ENCODE measurements around the gene NR1I2.

Gene NR1I2

GRCh38 chr3:119834754-119835370, 53.0 kb downstream of the NR1I2 start:
- no peaks in the 10 kb centered on the region for H3K27me3 ChIP-seq
- no peaks in the 10 kb centered on the region for H3K36me3 ChIP-seq
- TF ChIP-seq Cebpa-rat (IDR thresholded peaks at IDR 0.05), result no peak
- no peak overlapping the region for H3K4me3 ChIP-seq
- no peaks in the 10 kb centered on the region for H3K9me3 ChIP-seq
- no peaks in the 10 kb centered on the region for H4K20me1 ChIP-seq
- H3K4me2 ChIP-seq, result no peak overlapping the region
- H3K9ac ChIP-seq, result no peak overlapping the region
- no peaks in the 10 kb centered on the region for H3K4me1 ChIP-seq
- H3K27ac ChIP-seq, result no peak overlapping the region

GRCh38 chr3:119835556-119835955, 53.7 kb downstream of the NR1I2 start:
- no peaks in the 10 kb centered on the region for H3K4me1 ChIP-seq
- H3K27ac ChIP-seq, result no peak overlapping the region
- no peaks in the 10 kb centered on the region for H4K20me1 ChIP-seq
- H3K36me3 ChIP-seq, result no peaks in the 10 kb centered on the region
- H3K9ac ChIP-seq, result no peak overlapping the region
- no peak overlapping the region for H3K4me2 ChIP-seq
- no peaks in the 10 kb centered on the region for H3K27me3 ChIP-seq
- TF ChIP-seq Cebpa-rat (IDR thresholded peaks at IDR 0.05), result no peak
- H3K4me3 ChIP-seq, result no peak overlapping the region
- no peaks in the 10 kb centered on the region for H3K9me3 ChIP-seq

GRCh38 chr3:119841808-119842471, 60.0 kb downstream of the NR1I2 start:
- Histone ChIP-seq H3K4me1 (no peaks in the 10 kb centered on the region), H3K27me3 (no peaks in the 10 kb centered on the region), H3K4me2 (no peak overlapping the region), H4K20me1 (no peaks in the 10 kb centered on the region), H3K4me3 (no peak overlapping the region), H3K9ac (no peak overlapping the region), H3K9me3 (no peaks in the 10 kb centered on the region), H3K27ac (no peak overlapping the region), H3K36me3 (peaks cover 10% of the 10 kb centered on the region; the same call in 1 of the 2 replicates)
- no peak for TF ChIP-seq Cebpa-rat (IDR thresholded peaks at IDR 0.05)

GRCh38 chr3:119849126-119849525, 67.2 kb downstream of the NR1I2 start:
- Histone ChIP-seq H3K27ac (no peak overlapping the region), H3K9ac (no peak overlapping the region), H3K4me3 (no peak overlapping the region), H3K36me3 (no peaks in the 10 kb centered on the region), H3K4me2 (no peak overlapping the region), H3K4me1 (no peaks in the 10 kb centered on the region), H3K9me3 (no peaks in the 10 kb centered on the region), H4K20me1 (no peaks in the 10 kb centered on the region), H3K27me3 (no peaks in the 10 kb centered on the region)
- TF ChIP-seq Cebpa-rat (IDR thresholded peaks at IDR 0.05), result no peak

- Histone ChIP-seq H3K9me3 (peaks cover 21% of the 10 kb centered on the region), H3K4me1 (no peaks in the 10 kb centered on the region), H3K27me3 (no peaks in the 10 kb centered on the region), H3K27ac (no peak overlapping the region), H4K20me1 (no peaks in the 10 kb centered on the region), H3K36me3 (peaks cover 27% of the 10 kb centered on the region), H3K4me3 (no peak overlapping the region), H3K4me2 (no peak overlapping the region), H3K9ac (no peak overlapping the region)
- no peak for TF ChIP-seq Cebpa-rat (IDR thresholded peaks at IDR 0.05)
Observed at GRCh38 chr3:119856695-119857094, 74.8 kb downstream of the NR1I2 start.

GRCh38 chr3:119858957-119859356, 77.1 kb downstream of the NR1I2 start:
- no peaks in the 10 kb centered on the region for H4K20me1 ChIP-seq
- H3K9ac ChIP-seq, result no peak overlapping the region
- TF ChIP-seq Cebpa-rat (IDR thresholded peaks at IDR 0.05), result no peak
- H3K4me2 ChIP-seq, result no peak overlapping the region
- H3K36me3 ChIP-seq, result peaks cover 38% of the 10 kb centered on the region
- no peaks in the 10 kb centered on the region for H3K4me1 ChIP-seq
- no peaks in the 10 kb centered on the region for H3K27me3 ChIP-seq
- H3K27ac ChIP-seq, result no peak overlapping the region
- H3K4me3 ChIP-seq, result no peak overlapping the region
- peaks cover 21% of the 10 kb centered on the region for H3K9me3 ChIP-seq

- Histone ChIP-seq H3K27ac (no peak overlapping the region), H3K4me2 (no peak overlapping the region), H3K9me3 (peaks cover 21% of the 10 kb centered on the region), H4K20me1 (no peaks in the 10 kb centered on the region), H3K36me3 (peaks cover 38% of the 10 kb centered on the region), H3K4me1 (no peaks in the 10 kb centered on the region), H3K27me3 (no peaks in the 10 kb centered on the region), H3K9ac (no peak overlapping the region), H3K4me3 (no peak overlapping the region)
- no peak for TF ChIP-seq Cebpa-rat (IDR thresholded peaks at IDR 0.05)
Observed at GRCh38 chr3:119859728-119860127, 77.8 kb downstream of the NR1I2 start.

- Histone ChIP-seq H3K27ac (no peak overlapping the region), H3K4me3 (no peak overlapping the region), H3K36me3 (peaks cover 35% of the 10 kb centered on the region), H3K9ac (no peak overlapping the region), H3K4me2 (no peak overlapping the region), H3K27me3 (no peaks in the 10 kb centered on the region), H4K20me1 (no peaks in the 10 kb centered on the region), H3K9me3 (peaks cover 21% of the 10 kb centered on the region), H3K4me1 (no peaks in the 10 kb centered on the region)
- TF ChIP-seq Cebpa-rat (IDR thresholded peaks at IDR 0.05), result no peak
Observed at GRCh38 chr3:119861681-119862080, 79.8 kb downstream of the NR1I2 start.

- no peak overlapping the region for H3K27ac ChIP-seq
- no peak overlapping the region for H3K9ac ChIP-seq
- no peak overlapping the region for H3K4me2 ChIP-seq
- no peak for TF ChIP-seq Cebpa-rat (IDR thresholded peaks at IDR 0.05)
- H3K36me3 ChIP-seq, result peaks cover 25% of the 10 kb centered on the region
- no peaks in the 10 kb centered on the region for H3K27me3 ChIP-seq
- H3K4me3 ChIP-seq, result no peak overlapping the region
- no peaks in the 10 kb centered on the region for H3K4me1 ChIP-seq
- peaks cover 13% of the 10 kb centered on the region for H3K9me3 ChIP-seq
- H4K20me1 ChIP-seq, result no peaks in the 10 kb centered on the region
Observed at GRCh38 chr3:119862616-119863015, 80.7 kb downstream of the NR1I2 start.

- Histone ChIP-seq H3K9ac (no peak overlapping the region), H3K4me1 (no peaks in the 10 kb centered on the region), H3K9me3 (no peaks in the 10 kb centered on the region), H3K4me2 (no peak overlapping the region), H4K20me1 (no peaks in the 10 kb centered on the region), H3K36me3 (peaks cover 14% of the 10 kb centered on the region), H3K27ac (no peak overlapping the region), H3K27me3 (no peaks in the 10 kb centered on the region), H3K4me3 (no peak overlapping the region)
- no peak for TF ChIP-seq Cebpa-rat (IDR thresholded peaks at IDR 0.05)
Observed at GRCh38 chr3:119864476-119864875, 82.6 kb downstream of the NR1I2 start.

Data from BLaER1 (cell line).